Measurements from ENCODE around the gene NT5DC3.

NT5DC3 gene

DNA sequence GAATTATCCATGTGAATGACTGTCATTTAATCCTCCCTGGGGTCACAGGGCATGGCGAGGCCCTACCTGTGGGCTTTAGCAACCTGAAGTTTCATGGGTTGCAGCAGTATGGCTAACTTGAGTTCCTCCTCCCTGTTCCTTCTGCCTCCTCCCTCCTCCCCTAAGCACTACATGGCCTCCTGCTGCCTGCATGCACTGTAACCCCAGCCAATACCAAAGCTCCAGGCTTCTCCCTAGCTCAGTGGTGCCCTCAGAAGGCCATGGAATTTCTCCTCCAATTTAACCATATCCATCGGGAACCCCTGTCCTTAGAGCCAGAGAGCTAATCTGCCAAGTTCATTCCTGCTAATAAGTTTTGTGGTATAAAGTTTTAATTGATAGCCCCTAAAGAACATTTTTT lies 95.1 kb downstream of the NT5DC3 start:
- no peak for DNase-seq (ENCODE audit: low spot score)

DNA sequence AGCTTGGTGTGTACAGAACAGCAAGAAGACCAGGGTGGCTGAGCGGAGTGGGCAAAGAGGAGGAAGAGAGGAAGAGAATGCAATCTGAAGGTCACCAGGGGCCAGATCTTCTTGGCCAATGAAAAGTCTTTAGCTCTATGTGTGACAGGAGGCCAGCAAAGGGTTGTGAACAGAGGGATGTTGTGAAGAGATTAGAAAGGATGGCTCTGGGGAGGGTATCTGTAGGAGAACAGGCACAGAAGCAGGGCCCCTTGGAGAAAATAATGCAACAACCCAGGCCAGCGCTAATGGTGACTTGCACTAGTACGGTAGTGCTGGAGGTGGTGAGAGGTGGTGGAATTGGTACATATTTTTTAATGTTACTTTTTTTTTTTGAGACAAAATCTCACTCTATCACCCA lies 97.2 kb downstream of the NT5DC3 start:
- no peak for DNase-seq (ENCODE audit: low spot score)

DNA sequence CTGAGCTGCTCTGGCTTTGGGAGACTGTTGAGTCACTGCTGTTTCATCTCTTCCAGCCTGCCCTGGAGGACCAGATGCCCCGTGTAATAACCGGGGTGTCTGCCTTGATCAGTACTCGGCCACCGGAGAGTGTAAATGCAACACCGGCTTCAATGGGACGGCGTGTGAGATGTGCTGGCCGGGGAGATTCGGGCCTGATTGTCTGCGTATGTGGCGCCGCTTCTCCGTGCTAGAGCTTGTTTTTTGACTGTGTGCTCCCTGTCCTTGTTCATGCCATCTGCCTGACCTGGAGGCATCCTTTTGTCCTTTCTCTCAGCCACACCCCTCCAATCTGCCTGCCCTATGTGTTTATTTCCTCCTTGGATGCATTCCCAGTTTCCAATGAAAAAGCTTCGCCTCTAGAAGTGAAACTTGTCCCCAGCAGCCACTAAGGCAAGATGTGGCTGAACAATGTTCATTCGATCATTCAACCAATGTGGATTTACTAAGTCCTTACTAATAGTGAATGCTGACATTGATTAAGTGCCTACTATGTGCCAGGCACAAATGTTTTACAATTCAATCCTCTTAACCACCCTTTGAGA lies 98.6 kb downstream of the NT5DC3 start:
- peak; percentile 39 for DNase-seq (ENCODE audit: low spot score)

DNA sequence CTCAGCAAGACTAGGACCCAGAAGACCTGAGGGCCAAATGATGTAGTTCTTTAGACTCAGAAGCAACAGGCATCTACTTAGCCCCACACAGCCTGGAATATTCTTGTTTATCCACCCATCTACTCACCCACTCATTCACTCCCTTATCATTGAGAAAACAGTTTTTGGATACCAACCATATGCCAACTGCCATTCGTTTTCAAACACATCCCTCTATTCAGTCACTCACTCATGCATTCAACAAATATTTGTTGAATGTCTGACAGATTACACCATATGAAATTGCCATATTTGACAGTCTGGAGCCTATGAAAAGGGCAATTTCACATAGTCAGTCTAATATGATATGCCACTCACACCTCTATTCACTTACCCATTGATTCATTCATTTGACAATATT lies 103.2 kb downstream of the NT5DC3 start:
- DNase-seq (ENCODE audit: low spot score): no peak

DNA sequence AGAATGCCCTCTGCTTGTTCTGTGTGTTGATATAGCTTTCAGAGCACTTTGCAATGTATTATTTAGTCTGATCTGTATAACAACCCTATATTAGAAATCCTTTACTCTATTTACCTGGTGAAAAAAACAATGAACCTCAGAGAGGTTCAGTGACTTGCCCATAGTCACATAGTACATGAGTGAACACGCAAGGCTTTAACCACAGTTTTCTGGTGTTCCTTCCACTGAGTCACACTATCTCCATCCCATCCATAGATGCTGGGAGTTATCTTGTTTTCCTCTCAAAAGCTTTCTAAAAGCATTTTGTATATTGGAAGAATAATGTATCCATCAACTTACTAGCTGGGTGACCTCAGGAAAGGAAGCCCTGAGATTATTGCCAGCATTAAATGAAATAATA lies 104.5 kb downstream of the NT5DC3 start:
- DNase-seq (ENCODE audit: low spot score): no peak

DNA sequence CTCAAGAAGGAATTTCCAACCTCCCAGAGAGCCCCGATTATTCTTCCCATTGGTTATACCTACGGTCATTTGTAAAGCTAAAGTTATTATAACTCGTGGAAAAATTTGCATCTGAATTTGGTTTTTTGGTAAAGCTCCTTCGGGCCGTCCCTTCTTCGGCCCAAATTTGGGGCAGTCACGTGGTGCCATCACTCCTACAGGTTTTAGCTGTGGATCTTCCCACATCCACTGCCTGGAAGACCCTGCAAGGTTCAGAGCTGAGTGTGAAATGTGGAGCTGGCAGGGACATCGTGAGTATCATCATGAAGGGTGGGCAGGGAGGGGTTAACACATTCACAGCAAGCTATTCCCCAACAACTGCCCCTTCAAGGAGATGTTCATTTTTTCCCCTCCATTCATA lies 105.7 kb downstream of the NT5DC3 start:
- no peak for DNase-seq (ENCODE audit: low spot score)

DNA sequence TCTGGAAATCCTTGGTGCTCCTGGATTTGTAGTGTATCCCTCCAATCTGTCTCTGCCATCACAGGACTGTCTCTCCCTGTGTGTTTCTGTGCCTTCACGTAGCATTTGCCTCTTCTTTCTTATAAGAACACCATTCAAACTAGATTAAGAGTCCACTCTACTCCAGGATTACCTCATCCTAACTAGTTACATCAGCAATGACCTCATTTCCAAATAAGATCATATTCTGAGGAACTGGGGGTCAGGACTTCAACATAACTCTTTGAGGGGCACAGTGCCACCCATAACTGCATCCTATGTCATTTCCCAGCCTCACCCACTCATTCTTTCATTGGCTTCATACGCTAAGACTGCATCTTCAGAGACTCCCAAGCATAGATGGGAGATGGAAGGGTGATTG lies 106.2 kb downstream of the NT5DC3 start:
- no peak for DNase-seq (ENCODE audit: low spot score)

DNA sequence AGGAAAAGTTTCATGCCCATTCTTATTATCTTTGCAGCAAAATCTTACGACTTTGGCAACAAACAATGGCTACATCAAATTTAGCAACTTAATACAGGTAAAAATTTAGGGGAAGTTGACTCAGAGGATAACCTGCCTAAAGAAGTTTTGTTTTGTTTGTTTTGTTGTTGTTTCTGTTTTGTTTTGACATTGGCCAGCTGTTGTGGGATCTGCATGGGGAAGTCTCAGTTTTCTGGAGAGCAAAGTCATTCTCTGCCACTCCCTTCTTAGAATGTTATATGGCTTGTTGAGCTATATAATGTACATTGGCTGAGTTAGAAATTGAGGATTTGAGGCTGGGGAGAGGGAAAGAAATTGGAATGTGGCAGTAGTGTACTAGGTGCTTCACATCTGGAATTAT lies 109.5 kb downstream of the NT5DC3 start:
- DNase-seq (ENCODE audit: low spot score): no peak

DNA sequence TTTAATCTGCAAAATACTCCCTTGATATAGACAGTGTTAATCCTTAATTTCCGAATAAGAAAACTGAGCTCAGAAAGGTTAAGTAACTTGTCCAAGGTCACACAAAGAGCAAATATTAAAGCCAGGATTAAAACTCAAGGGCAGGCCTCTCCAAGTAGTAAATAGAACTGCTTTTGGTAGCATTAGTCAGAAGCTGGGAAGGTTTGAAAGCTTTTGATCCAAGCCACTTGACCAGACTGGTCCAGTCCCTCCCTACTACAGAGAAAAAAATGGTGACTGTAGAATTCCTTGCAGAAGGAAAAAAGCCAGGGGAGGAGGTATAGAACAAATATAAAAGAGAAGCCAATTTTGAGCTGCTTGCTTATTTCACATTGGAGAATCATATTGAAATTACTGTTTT lies 111.5 kb downstream of the NT5DC3 start:
- no peak for DNase-seq (ENCODE audit: low spot score)

DNA sequence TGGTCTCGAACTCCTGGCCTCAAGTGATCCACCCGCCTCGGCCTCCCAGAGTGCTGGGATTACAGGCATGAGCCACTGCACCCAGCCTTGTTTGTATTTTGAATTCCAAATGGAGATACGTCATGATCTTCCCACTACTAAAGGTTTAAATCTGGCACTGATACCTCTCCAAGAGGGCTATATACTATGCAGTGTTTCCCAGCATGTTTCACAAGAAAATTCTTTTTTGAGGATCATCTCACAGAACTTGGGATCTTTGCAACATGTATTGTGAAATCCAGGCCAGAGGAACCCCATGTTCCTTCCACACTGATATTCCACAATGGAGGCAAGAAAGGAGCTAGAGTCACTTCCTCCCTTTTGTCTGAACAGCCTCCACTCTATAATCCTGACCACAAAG lies 112.7 kb downstream of the NT5DC3 start:
- DNase-seq (ENCODE audit: low spot score): no peak

DNA sequence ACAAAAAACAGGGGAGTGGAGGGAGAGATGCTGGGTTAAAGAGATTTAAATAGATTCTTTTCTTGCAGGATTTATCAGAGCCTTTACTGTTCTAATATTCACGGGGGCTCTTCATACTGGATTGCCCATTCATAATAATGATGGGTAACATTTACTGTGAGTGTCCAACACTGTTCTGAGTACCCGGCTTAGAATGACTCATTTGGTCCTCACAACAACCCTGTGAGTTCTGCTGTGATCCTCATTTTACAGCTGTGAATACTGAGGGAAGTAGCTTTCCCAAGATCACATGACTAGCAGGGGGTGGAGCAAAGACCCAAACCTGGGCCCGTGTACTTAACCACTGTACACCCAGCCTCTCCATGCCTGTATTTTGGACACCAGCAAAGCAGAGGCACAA lies 113.4 kb downstream of the NT5DC3 start:
- DNase-seq (ENCODE audit: low spot score): no peak

DNA sequence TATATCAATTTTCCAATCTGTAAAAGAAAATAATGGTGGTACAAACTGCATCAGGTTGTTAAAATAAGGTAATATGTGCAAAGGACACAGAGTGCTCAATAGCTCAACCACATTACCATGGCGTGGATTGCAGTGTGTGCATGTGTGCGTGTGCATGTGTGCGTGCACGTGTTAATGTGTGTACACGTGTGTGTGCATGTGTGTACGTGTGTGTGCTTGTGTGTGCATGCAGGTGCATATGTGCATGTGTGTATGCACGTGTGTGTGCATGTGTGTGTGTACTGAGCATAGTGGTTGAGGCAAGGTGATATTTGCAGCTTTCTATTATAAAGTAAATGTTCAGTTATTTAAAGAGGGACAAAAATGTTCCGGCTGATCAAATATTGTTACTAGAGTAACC lies 115.6 kb downstream of the NT5DC3 start:
- no peak for DNase-seq (ENCODE audit: low spot score)

Data from kidney tubule cell (primary cell).